Measurements from ENCODE around the gene ITPRID1. TPM values are rescaled to one million over a fixed set of nuclear protein-coding genes. Genes with fewer than 3 reads are reported as not detected.

ITPRID1 gene
- total RNA-seq, 1 experiment from 2014 or later, result not detected

DNA sequence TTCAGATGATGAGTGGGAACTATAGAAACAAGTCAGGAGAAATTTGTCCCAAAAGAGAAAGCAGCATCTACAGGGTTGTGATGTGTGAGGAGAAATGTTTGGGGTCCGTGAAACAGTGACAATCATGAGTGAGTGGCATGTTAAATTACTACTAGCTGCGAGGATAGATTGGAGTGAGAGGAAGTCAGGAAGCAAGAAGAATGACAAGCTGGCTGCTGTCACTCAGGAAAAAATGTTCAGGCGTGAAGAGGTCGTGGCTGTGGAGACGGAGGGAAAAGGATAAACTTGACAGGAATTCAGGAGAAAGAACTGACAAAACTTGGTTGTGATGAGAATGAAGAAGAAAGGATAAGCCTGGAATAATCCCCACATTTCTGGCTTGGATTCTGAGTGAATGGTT lies 5.1 kb upstream of the ITPRID1 start:
- Histone ChIP-seq H3K9me3 (ENCODE audit: control insufficient read depth, insufficient read depth, low read depth, low read length) (no peaks in the 10 kb centered on the region), H3K27ac (ENCODE audit: low read length) (no peak overlapping the region), H3K36me3 (ENCODE audit: control insufficient read depth, insufficient read depth, low read length) (no peaks in the 10 kb centered on the region), H3K4me1 (ENCODE audit: control insufficient read depth, insufficient read depth, low read length) (no peaks in the 10 kb centered on the region), H3K4me3 (ENCODE audit: low read depth in 2 of 2, low read length in 2 of 2) (no peak overlapping the region), H3K27me3 (ENCODE audit: control insufficient read depth, insufficient read depth, low read length) (no peaks in the 10 kb centered on the region)
- TF ChIP-seq SIN3A (IDR thresholded peaks at IDR 0.05; ENCODE audit: borderline replicate concordance, insufficient read depth, low read depth, low read length), result no peak
- no peak for TF ChIP-seq REST (IDR thresholded peaks at IDR 0.05; ENCODE audit: insufficient read depth in 1 of 2, low read depth in 2 of 2, low read length in 1 of 2)
- TF ChIP-seq POLR2AphosphoS5 (IDR thresholded peaks at IDR 0.05; ENCODE audit: low read depth, low read length), result no peak
- TF ChIP-seq, protein P1, sequence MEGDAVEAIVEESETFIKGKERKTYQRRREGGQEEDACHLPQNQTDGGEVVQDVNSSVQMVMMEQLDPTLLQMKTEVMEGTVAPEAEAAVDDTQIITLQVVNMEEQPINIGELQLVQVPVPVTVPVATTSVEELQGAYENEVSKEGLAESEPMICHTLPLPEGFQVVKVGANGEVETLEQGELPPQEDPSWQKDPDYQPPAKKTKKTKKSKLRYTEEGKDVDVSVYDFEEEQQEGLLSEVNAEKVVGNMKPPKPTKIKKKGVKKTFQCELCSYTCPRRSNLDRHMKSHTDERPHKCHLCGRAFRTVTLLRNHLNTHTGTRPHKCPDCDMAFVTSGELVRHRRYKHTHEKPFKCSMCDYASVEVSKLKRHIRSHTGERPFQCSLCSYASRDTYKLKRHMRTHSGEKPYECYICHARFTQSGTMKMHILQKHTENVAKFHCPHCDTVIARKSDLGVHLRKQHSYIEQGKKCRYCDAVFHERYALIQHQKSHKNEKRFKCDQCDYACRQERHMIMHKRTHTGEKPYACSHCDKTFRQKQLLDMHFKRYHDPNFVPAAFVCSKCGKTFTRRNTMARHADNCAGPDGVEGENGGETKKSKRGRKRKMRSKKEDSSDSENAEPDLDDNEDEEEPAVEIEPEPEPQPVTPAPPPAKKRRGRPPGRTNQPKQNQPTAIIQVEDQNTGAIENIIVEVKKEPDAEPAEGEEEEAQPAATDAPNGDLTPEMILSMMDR (IDR thresholded peaks at IDR 0.05), result no peak
- no peak for TF ChIP-seq TCF7L2 (IDR thresholded peaks at IDR 0.05; ENCODE audit: low read depth, low read length)
- POLR2A ChIA-PET, result no interaction called here
- no peak for DNase-seq (ENCODE audit: low read depth, low spot score)
- BruUV-seq (replicated peaks), result no TSS peak
- no peak for ATAC-seq
- intact Hi-C loops (cut with micrococcal nuclease; ENCODE audit: unreplicated experiment), result no loop called here
- CTCF ChIA-PET, result no interaction called here
- in situ Hi-C loops (cut with HindIII; ENCODE audit: low pct_unique_long_range_greater_than_20kb, low sequenced_read_pairs), result no loop called here

GRCh38 chr7:31512166-31512565 lies 1.7 kb upstream of the ITPRID1 start:
- intact Hi-C loops (cut with micrococcal nuclease; ENCODE audit: unreplicated experiment), result no loop called here
- H3K4me1 ChIP-seq (ENCODE audit: control insufficient read depth, insufficient read depth, low read length), result no peaks in the 10 kb centered on the region
- no peaks in the 10 kb centered on the region for H3K27me3 ChIP-seq (ENCODE audit: control insufficient read depth, insufficient read depth, low read length)
- ChIA-PET CTCF (no interaction called here), POLR2A (no interaction called here)
- in situ Hi-C loops (cut with HindIII; ENCODE audit: low pct_unique_long_range_greater_than_20kb, low sequenced_read_pairs), result no loop called here
- ATAC-seq (no peak), DNase-seq (ENCODE audit: low read depth, low spot score) (no peak)
- H3K36me3 ChIP-seq (ENCODE audit: control insufficient read depth, insufficient read depth, low read length), result no peaks in the 10 kb centered on the region
- H3K4me3 ChIP-seq (ENCODE audit: low read depth in 2 of 2, low read length in 2 of 2), result no peak overlapping the region
- H3K27ac ChIP-seq (ENCODE audit: low read length), result no peak overlapping the region
- no TSS peak for BruUV-seq (replicated peaks)
- no peaks in the 10 kb centered on the region for H3K9me3 ChIP-seq (ENCODE audit: control insufficient read depth, insufficient read depth, low read depth, low read length)
- no peak for TF ChIP-seq POLR2AphosphoS5 (IDR thresholded peaks at IDR 0.05; ENCODE audit: low read depth, low read length)
- TF ChIP-seq TCF7L2 (IDR thresholded peaks at IDR 0.05; ENCODE audit: low read depth, low read length), result no peak
- TF ChIP-seq, protein P1 (IDR thresholded peaks at IDR 0.05), result no peak
- TF ChIP-seq REST (IDR thresholded peaks at IDR 0.05; ENCODE audit: insufficient read depth in 1 of 2, low read depth in 2 of 2, low read length in 1 of 2), result no peak
- no peak for TF ChIP-seq SIN3A (IDR thresholded peaks at IDR 0.05; ENCODE audit: borderline replicate concordance, insufficient read depth, low read depth, low read length)
